HS-5 (cell line): ENCODE measurements around the gene SEPTIN3.

Experiments
- DNase-seq: peaks from one replicate; pipeline ENCODE4 v3.0.0-alpha.2; 2012; ENCODE audit warnings: low read depth

The SEPTIN3 gene, protein sequence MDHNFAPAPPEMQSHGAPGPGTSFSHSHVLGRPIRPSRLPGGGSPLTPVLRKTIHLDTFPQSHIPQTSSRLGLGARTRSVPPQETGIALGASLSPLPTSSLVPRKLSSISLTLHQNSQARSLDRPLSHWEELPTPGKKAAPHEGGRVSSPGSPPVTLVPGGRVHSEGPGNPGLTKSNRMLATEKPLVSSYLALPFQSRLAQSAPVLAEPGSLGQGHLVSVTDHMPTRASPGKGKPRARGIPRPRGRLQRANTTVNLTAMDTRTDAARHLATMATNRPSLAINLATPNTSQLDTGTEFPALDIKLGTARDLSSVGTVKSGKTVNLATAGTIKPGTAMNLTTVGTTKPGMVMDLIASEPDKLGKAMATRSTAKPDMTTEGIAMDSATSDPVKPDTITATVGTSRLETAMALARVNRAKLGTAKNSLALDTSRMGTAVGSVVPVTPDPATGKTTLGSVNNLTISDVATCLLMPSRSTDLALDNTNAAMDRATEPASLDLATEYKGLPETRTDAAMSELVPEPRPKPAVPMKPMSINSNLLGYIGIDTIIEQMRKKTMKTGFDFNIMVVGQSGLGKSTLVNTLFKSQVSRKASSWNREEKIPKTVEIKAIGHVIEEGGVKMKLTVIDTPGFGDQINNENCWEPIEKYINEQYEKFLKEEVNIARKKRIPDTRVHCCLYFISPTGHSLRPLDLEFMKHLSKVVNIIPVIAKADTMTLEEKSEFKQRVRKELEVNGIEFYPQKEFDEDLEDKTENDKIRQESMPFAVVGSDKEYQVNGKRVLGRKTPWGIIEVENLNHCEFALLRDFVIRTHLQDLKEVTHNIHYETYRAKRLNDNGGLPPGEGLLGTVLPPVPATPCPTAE

DNA sequence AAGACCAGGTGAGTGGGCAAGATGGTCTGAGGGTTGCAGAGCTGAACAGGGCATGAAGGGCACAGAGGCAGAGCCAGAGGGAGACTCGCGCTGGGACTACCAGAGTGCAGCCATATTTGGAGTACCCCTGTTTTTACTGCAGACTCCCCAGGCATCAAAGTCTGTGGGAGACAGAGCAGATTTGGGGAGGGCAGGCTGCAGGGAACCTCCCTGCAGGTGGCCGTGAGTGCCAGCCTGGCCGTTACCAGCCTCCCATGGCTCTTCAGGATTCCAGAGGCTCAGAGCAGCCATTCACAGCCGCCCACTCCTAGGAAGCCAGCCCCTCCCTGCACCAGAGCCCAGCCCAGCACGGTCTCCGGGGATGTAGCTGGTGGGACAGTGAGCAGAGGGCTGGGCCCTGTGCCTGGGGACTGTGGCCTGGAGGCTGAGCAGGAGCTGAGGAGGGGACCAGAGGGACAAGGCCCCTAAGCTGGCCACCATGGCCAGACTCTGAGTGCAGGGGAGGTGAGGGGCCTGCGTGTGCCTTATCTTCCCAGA, at the start of gene SEPTIN3:
Gene SEPTIN3 (plus strand): TSS at position 334 of the 537 bp plus-strand sequence. CDS start 2,050 bp downstream, outside the sequence.
- no peak for DNase-seq

DNA sequence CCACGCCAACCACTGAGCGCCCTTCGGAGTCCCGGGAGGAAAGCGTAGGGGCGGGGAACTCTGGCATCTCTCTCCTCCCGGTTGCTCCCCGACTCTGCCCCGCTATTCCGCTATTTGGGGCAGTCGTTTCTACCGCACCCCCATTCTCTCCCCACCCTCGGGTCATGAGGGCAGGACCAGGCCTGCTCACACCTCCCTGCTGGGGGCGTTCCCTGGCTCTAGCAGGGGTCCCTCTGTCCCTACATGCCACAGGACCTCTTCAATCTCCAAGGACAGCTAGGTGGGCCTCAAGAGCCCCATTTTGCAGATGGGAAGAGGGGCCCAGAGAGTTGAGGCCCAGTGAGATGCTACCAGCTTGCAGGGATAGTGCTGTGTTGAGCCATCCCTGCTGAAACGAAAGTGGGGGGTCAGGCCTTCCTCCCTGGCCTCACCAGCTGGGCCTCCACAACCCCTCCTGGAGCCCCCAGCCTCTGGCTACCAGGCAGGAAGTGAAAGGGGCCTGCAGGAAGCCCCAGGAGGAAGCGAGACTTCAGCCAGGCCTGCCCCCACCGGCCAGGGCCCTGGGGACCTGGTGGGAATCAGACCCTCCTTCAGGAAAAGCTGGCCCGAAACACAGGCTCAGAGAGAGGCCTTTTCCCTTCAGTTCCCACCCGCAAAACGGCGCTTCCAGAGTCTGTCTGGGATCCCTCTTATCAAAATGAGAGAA, 48.8 kb upstream of the SEPTIN3 start:
- DNase-seq = no peak

DNA sequence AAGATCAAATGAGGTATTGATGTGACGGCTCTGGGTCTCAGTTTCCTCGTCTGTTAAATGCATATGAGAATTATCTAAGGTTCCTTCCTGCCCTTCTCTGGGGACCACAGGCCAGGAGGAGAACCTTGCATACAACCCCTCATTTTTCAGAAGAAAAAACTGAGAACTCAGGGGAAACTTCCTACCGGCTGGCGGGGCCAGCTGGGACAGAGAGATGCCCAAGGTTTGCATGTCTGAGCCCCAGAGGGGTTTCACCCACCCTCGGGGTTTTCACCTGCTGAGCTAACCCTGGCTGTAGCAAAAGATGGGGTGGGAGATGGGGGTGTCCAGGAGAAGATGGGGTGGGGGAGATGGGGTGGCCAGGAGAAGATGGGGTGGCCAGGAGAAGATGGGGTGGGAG, 46.9 kb upstream of the SEPTIN3 start:
- DNase-seq = no peak

DNA sequence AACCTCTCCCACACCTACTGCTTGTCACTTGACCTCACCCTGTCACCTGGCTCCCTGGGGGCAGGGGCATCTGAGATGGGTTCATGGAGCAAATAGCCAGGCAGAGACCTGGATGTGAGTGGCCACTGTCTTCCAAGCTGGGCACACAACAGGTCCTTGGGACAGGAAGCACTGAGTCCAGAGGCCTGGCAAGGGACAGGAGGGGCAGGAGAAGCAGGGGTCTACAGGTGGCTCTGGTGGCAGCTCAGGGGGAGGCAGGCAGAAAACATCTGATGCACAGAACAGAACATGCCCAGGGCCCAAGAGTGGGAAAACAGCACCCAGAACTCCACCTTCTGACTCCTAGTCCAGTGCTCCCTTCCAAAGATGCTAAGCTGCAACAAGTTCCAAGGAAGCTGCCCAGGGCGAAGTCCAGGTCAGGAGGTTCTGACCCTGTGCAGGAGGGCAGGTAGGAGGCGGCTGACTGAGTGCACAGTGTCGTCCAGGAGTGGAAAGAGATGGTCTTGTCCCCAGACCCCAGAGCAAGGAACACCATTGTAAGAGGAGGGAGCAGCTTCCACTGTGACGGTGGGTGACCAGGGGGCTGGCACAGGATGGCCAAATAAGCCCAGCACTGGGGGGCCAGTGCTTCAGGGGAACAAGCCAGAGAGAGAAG, 46.2 kb upstream of the SEPTIN3 start:
- no peak for DNase-seq

DNA sequence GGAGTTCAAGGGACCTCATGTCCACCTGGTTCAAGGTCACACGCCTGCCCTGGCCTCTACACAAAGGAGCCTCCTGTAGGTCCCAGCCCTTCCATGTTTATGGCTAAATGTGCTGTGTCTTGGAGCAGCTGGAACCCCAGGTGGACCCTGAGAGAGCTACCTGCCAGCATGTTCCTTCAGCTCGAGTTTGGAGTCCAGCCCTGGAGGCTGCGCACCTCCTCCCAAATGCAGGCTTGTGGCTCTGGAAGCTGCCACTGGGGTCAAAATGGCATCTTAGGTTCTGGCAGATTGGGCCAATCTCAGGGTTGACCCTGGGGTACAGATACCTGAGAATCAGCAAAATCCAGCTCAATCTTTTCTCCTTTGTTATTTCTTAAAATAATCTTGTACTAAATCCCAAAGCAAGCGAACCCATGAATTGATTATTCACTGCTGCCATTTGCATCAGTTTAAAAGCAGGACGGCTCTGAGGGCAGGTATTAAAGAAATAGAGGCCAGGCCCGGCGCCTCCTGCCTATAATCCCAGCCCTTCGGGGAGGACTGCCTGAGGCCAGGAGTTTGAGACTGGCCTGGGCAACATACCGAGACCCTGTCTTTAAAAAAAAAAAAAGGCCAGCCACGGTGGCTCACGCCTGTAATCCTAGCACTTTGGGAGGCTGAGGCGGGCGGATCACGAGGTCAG, 45.5 kb upstream of the SEPTIN3 start:
- DNase-seq = no peak

DNA sequence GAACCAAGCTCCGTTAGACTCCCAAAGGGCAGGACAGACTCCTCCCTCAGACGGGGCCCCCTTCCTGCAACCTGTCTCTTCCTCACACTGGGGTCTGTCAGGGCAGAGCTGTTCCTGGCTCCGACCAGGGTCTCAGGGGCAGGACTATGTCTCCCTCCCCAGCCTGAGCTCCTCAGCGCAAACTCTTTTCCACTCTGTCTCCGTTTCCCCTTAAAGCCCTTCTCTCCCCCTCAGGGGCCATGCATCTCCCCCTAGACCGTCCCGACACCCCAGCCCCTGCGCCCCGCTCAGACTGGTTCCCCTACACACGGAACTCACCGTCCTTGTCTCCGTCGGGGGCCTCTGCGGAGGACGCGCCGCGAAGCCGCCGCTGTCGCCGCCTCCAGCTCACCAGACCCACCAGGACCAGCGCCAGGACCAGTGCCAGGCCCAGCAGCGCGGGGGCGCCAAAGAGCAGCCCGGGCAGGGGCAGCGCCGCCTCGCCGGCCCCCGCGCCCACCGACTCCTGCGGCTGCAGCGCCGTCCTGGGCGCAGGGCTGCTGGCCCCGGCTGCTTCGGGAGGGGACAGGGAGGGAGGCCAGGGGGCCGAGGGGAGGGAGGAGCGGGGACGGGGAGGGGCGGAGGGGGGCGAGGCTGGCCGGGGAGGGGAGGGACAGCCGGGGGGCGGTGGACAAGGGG, 43.3 kb upstream of the SEPTIN3 start:
- DNase-seq = no peak

DNA sequence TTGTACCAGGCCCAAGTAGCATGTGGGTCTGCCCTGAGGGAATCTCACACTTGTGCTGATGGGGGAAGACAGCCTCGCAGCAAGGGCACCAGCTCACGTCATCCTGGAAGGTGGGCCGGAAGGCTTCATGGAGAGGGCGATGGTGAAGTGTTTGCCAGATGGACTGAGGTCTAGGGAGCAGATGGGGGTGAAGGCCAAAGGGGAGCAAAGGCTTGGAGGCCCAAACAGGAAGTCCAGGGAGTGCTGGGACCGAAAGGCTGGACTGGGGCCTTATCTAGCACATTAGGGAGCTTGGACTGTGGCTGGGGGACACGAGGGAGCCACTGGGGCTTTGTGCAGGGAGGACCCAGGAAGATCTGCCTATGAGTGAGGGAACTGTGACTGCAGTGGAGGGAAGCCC, 41.4 kb upstream of the SEPTIN3 start:
- DNase-seq = no peak

DNA sequence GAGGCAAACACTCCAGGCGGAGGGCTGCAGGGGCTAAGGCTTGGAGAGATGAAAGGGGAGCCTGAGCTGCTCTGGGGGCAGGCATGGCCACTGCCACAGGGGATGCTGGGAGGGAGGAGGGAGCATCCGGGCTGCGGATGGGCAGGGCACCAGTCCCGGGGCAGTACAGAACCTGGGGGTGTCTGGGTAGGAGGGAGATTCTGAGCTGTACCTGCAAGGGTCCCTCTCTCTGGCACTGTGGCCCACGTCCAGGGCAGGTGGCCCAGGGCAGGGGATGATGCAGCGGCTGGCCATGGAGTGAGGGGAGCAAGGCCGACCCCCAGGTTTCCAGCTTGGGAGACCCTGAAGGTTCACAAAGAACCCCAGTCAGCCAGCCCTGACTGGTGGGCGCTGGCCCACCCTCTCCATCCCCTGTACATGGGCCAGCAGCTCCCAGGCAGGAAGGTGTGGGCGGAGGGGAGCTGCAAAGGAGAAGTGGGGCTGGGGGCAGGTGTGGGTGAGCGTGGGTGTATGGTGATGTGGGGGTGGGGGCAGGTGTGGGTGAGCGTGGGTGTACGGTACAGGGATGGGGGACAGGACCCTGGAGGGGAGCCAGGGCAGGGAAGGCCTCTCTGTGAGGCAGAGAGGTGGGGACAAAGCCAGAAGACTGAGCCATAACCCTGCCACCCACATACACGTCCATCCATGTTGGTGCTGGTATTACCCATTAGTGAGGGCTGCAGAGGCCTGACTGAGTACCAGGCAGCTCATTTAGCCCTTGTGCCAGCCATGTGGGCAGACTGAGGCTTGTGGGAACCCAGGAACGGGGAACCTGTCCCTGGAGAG, 40.4 kb upstream of the SEPTIN3 start:
- no peak for DNase-seq

DNA sequence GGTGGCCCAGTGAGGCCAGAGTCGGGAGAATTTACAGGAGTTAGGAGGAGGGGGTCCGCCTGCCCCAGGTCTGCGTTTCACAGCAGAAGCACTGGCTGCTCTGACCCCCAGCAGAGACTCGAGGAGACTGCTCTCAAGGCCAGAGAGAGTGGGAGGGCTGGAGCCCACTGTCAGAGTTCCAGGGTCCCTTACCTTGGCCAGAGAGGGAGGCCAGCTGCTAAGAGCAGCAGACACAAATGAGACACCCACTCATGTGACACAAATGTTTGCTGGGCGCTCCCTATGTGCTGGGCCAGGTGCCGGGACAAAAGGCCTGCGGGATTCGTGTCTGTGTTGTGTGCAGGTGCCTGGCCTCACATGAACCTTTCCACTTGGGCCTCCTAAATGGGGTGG, 39.8 kb upstream of the SEPTIN3 start:
- DNase-seq = no peak

DNA sequence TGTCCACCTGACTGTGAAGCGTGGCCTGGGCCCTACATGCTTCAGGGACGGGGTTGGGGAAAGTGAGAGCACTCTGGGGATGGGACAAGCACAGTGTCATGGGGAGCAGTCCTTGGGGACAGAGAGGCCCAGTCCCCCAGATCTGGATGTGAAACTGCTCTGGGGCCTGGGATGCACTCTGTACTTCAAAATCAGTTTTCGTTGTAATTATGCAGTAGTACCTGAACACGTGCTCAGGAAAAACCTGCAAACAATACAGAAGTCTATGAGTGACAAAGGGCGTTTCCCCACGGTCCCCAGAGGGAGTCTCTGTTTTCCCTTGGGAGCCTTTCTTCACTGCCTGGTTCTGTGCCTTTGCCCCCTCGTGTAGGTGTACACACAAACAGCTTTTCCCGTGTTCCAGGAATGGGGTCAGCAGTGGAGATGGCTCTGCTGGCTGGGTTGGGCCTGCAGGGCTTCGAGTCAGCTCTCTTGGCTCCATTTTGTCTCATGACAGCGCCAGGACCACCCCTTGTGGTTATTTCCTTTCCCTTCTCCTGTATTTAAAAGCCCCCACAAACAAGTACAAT, 37.5 kb upstream of the SEPTIN3 start:
- DNase-seq = no peak

DNA sequence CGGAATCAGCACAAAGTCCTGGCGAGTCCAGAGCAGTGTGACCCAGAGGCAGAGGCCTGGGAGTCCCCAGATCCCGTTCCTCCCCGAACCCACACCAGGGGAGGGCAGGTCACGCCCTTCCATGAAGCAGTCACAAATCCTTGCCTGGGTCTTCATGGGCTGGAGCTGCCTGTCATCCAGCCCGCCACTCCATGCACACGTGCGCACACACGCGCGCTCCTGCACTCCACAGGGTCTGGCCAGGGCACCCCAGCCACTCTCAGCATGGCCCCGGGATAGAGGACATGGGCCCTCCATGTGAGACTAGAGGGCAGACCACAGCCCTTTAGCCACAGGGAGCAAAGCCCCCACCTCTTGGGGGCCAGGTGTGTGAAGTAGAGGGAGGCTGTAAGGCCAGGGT, 36.9 kb upstream of the SEPTIN3 start:
- DNase-seq = no peak

DNA sequence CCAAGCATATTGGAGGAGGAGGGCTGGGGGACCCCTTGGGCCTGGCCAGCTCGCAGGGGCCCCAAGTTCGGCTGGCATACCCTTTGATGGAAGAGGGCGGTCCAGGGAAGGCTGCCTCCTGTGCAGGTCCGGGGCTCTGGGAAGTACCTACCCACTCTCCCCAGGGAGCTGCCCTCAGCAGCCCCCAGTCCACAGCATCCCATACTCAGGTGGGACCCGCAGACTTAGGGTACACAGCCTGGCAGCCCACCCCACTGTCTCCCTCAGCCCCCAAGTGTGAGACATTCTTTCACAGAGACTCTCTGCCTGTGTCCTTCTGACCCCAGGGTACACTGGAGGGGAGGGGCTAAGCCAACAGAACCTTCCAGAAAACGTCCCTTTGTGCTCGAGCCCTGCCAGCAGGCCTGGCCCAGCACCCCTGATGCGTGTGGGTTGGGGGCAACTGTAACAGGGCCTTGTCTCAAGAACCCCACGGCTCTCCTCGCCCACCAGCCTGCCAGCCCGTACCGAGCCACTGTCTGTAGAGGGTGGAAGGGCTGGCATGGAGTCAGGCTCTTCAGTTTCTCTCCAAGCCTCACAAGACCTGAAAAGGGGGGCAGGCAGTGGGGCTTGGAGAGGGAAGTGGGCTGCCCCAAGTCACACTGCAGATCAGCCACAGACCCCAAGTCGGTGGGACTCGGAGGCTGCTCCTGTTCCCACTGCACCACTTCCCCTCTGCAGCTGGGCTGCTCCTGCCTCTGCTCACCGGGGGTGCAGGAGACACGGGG, 35.6 kb upstream of the SEPTIN3 start:
- no peak for DNase-seq

DNA sequence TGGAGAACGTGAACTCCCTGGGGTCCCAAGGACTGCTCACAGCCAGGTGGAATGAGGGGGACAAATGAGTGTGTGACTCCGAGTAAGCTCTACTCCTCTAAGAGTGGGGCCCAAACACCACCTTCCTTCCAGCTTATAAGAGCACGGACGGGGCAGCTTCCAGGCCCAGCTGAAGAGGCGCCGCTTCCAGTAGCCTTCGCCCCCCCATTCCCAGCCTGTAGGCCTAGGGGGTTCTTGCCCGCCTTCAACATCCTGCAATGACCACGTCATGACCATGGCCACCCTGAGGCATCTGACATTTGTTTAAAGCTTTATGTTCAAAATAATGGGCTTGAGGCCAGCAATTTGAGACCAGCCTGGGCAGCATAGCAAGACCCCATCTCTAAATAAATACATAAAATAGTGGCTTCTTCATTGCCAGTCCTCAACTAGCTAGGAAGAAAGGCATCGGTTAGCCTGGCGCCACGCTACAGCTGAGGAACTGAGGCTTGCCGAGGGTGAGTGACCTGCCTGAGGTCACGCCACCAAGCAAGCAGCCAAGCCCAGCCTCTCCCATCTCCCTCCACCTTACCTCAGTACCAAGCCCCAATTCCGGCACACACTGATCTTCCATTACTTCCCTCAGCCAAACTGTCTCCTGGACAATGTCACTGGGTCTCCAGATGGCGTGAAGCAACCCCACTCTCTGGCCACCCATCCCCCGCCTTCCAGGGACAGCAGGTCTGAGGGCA, 34.8 kb upstream of the SEPTIN3 start:
- no peak for DNase-seq

DNA sequence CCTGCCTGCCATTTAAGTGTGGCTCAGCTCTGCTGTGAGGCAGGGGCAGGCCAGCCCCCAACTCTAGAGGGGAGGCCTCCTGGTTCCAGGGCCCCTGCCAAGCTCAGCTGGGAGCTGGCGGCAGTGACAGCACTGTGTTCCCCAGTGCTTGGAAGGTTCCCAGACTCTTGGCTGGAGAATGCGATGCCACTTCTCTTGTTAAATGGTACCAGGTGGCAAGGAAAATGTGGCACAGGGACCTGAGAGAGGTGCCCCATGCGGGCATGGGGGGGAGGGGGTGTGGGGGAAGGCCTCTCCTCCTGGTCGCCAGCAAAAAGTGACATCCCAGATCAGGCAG, 34.3 kb upstream of the SEPTIN3 start:
- DNase-seq = no peak

DNA sequence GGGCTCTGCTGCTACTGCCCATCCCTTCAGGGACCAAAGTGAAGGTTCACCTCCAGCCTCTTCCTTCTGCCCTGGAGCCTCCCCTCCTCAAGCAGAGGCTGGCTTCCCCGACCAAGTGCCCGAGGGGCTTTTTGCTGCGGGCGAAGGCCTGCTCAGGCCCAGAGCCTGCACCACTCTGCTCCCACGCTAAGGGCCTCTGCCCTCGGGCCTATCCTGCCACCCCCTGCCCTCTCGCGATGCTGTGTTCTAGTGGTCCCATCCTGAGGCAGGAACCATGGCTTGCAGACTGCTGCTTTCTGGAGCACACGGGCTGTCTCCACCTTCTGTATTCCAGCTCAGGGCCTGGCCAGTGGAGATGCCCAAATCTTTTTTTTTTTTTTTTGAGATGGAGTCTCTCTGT, 33.7 kb upstream of the SEPTIN3 start:
- no peak for DNase-seq

DNA sequence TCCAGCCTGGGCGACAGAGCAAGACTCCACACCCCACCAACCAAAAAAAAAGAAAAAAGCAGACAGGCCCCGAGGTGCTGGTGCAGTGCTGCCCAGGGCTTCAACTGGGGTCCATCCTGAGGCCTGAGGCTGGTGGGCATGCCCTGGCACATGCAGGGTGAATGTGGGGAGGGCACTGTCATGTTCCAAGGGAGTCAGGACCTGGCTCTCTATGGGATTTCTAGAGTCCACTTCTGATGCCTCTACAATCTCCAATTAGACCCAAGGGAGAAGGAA, 32.4 kb upstream of the SEPTIN3 start:
- DNase-seq = no peak

DNA sequence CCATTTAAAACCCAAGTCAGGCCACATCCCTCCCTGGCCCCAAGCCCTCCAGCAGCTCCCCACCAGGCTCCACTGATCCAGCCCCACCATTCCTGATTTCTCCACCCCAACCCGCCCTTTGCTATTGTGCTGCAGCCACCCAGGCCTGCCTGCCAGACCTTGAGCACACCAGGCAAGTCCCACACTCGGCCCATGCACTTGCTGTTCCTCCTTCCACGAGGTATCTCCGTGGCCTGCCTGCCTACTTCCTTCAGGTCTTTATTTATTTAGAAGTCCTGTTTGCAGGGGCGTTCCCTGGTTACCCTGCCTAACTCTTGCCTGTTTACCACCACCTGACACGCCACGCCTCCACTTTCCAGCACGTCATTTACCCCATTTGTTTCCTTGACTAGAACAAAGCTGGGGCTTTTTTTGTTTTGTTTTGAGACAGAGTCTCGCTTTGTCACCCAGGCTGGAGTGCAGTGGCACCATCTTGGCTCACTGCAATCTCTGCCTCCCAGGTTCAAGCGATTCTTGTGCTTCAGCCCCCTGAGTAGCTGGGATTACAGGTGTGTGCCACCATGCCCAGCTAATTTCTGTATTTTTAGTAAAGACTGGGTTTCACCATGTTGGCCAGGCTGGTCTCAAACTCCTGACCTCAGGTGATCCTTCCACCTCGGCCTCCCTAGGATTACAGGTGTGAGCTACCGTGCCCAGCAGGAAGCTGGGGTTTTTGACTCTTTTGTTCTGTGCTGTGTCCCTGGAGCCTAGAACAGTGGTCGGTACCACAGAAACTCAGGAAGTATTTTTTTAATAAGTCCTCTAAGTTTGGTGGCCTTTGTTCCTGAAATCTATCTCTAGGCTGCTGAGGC, 29.0 kb upstream of the SEPTIN3 start:
- no peak for DNase-seq
